ENCODE data around the gene NUP35. TPM values are rescaled to one million over a fixed set of nuclear protein-coding genes. Genes with fewer than 3 reads are reported as not detected.
A peak's percentile ranks its signal among the peaks of the same experiment; 100 is the strongest.
"Not testable (repeated sequence)": the region's sequence is repeated elsewhere in the genome, so short reads cannot be mapped to it uniquely, and the experiment has no call there.

The NUP35 gene
- total RNA-seq, 1 donor from 2014 or later = 14.2 TPM

DNA sequence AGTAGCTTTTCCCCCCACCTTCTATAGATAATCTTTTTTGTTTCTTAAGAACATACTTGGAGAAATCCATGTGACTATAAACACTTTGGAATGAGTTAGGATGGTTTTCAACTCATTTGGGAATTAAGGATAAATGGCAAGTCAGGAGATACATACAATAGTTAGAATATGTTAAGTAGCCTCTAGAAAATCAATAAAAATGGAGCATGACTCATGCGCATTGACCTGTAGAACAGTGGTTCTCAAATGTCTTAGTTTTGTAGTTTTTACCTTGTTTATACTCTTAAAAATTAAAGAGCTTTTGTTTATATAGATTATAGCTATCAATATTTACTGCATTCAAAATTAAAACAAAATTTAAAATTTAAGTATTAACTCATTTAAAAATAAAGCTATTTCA lies 24.7 kb downstream of the NUP35 start:
- ATAC-seq = no peak

DNA sequence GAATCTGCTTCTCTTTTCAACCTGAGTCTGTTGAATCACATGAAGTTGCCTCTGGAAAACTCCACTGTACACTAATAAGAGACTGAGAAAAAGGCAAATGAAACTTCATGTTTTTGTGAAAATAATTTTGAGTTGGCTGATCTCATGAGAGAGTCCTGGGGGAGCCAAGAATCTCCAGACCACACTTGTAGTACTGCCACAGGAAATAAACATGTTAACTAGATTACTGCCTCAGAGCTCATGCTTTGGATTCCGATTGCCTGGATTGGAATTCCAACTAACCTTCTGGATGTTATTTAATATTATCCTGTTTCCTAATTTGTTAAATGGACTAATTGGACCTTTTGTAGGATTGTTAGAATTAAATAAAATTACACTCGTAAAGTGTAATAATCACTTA lies 25.2 kb downstream of the NUP35 start:
- ATAC-seq = no peak

DNA sequence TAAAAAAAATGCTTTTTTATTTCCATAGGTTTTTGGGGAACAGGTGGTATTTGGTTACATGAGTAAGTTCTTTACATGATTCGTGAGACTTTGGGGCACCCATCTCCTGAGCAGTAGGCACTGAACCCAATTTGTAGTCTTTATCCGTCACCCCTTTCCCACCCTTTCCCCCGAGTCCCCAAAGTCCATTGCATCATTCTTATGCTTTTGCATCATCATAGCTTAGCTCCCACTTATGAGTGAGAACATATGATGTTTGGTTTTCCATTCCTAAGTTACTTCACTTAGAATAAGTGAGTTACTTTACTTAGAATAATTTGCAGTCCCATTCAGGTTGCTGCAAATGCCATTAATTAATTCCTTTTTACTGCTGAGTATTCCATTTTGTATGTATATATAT lies 28.0 kb downstream of the NUP35 start:
- not testable (repeated sequence) for ATAC-seq

DNA sequence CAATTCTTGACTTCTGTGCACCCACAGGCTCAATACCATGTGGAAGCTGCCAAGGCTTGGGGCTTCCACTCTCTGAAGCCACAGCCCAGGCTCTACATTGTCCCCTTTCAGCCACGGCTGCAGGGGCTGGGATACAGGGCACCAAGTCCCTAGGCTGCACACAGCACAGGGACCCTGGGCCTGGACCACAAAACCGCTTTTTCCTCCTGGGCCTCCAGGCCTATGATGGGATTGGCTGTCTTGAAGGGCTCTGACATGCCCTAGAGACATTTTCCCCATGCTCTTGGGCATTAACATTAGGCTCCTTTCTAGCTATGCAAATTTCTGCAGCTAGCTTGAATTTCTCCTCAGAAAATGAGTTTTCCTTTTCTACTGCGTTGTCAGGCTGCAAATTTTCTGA lies 29.7 kb downstream of the NUP35 start:
- ATAC-seq = no peak

DNA sequence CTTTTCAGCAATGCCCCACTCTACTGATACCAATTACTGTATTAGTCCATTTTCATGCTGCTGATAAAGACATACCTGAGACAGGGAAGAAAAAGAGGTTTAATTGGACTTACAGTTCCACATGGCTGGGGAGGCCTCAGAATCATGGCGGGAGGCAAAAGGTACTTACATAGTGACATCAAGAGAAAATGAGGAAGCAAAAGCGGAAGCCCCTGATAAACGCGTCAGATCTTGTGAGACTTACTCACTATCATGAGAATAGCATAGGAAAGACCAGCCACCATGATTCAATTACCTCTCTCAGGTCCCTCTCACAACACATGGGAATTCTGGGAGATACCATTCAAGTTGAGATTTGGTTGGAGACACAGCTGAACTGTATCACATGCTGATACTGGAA lies 30.5 kb downstream of the NUP35 start:
- not testable (repeated sequence) for ATAC-seq

DNA sequence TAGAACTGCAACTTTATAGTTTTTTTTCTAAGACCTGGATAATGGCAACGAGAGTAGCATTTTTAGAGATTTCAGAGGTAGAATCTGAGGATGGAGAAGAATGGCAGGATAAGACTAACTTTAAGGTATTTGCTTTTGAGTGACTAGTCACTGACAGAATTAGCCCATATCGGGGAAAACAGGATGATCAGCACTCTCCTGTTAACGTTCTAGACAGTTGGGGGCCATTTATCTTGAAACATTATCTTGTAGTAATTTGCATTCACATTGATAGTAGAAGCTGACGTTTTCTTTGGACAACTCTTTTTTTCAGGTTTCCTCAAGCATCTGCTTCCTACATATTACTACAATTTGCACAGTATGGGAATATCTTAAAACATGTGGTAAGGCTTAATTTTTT lies 32.9 kb downstream of the NUP35 start:
- no peak for ATAC-seq

DNA sequence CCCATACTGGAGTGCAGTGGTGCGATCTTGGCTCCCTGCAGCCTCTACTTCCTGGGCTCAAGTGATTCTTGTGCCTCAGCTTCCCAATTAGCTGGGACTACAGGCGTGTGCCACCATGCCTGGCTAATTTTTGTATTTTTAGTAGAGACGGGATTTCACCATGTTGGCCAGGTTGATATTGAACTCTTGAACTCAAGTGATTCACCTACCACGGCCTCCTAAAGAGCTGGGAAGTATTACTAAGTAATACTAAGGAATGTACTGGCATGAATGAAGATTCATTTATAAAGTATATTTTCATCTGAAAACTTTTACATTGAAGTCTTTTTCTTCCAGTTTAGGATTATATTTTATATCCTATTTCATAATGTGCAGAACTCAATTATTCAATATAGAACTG lies 38.1 kb downstream of the NUP35 start:
- ATAC-seq = no peak

DNA sequence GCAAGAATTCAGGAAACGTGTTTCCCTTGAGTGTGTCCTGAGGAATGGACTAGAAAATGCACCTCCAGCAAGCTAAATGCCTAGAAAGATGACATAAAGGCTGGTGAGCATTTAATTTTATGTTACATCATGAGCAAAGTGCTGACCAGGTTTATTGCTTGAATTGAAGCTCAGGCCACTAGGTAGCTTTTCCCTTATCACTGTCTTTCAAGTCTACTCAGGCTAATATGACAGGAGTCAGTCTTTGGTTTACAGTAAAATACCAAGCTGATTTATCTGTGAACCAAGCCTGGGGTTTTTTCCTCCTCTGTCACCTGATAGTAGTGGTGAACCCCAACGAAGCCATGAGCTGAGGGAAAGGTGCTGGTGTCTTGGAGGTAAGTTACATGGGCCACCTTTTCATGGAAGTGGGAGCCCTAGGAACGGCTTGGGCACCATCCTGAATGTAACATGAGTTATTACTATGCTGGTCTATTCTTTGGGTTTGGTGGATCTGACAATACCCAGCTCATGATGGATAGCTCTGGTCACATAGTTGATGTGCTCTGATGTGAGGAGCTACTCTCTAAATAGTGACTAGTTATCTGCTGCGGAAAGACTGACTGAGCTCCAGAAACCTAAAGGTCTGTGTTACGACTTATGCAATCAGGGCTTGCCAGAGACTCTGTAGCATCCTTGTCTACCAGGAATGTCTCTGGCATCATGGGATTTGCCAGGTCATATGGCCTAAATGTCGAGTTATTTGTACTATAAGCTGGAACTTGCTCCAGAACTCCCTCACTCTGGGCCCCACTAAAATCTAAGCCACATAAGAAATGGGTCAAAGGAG lies 39.8 kb downstream of the NUP35 start:
- no peak for ATAC-seq

DNA sequence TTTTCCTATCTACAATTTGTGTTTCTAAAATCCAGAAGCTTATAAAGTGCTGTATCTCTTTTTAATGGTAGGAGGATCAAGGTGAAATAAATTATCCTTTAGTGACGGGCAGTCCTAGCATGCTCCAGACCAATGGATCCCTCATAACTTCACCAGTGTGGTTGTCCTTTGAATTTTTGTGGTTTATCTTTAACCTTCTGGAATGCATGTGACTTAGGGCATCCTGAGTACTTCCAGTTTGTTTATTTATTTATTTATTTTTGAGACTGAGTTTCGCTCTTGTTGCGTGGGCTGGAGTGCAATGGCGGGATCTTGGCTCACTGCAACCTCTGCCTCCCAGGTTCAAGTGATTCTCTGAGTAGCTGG lies 40.4 kb downstream of the NUP35 start:
- no peak for ATAC-seq

DNA sequence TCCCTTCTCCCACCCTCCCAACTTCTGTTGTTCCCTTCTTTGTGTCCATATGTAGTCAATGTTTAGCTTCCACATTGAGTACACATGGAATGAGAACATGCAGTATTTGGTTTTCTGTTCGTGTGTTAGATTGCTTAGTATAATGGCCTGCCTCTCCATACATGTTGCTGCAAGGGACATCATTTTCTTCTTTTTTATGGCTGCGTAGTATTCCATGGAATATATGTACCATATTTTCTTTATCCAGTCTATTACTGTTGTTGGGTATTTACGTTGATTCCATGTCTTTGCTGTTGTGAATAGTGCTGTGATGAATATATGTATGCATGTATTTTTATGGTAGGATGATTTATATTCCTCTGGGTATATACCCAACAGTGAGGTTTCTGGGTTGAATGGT lies 42.0 kb downstream of the NUP35 start:
- ATAC-seq = no peak

DNA sequence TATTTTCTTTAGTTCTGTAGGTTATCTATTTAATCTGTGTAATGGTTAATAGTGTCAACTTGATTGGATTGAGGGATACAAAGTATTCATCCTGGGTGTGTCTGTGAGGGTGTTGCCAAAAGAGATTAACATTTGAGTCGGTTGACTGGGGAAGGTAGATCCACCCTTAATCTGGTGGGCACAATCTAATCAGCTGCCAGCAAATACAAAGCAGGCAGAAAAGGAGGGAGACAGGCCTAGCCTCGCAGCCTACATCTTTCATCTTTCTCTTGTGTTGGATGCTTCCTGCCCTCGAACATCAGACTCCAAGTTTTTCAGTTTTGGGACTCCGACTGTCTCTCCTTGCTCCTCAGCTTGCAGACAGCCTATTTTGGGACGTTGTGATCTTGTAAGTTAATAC lies 42.7 kb downstream of the NUP35 start:
- ATAC-seq = not testable (repeated sequence)

DNA sequence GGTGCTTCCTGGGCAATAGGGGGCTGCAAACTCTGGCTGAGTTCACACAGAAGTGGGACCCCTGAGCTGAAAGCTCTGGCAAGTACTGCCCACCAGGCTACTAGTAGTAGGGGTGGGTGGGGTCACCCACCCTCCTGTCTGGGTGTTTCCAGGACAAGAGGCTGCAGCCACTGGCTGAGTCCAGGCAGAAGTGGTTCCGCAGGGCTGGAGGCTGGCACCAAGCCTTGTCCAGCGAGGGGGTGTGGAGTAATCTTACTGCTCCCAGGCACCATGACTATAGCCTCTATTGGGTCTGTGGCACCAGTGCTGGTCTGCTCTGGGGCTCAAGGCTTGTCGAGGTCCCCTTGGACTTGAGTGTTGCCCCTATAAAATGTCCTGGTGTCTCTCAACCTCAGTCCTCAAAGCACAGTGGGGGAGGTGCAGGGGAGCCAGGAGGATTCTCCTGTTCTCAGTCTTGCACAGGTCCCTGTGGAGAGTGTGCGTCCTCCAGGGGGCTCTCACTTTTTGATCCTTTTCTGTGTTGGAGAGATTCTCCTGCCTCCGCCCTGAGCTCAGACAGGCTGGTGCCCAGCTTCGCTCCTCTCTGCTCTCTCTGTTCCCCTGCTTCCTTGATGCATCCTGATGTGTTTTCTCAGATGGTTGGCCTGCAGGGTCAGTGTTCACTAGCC lies 48.1 kb downstream of the NUP35 start:
- peak; percentile 17 for ATAC-seq

DNA sequence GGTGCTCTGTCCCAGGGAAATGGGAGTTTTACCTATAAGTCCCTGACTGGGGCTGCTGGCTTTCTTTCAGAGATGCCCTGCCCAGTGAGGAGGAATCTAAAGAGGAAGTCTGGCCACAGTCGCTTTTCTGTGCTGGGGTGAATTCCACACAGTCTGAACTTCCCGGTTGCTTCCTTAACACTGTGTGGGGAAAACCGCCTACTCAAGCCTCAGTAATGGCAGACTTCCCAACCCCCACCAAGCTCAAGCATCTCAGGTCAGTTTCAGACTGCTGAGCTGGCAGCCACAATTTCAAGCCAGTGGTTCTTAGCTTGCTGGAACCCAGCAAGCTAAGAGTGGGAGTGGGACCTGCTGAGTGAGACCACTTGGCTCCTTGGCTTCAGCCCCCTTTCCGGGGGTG lies 54.9 kb downstream of the NUP35 start:
- ATAC-seq = no peak

DNA sequence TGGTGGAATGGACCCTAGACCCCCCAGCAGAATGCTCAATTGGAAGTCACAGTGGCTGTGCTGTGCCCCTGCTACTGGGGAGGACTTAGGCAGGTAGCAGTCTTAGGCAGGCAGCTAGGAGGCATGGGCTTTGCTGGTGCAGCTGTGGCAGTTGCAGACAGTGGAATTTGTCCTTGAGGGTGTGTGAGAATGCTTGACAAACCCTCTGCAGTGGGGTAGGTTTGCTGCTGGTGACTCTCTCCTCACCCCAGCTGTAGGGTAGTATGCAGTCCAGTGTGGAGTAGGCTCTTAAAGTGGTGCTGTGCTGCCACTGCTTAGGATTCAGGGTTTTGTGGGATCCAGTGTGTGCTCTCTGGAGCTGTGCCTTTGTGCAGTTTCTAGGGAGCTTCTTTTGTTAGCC lies 61.3 kb downstream of the NUP35 start:
- ATAC-seq = no peak

DNA sequence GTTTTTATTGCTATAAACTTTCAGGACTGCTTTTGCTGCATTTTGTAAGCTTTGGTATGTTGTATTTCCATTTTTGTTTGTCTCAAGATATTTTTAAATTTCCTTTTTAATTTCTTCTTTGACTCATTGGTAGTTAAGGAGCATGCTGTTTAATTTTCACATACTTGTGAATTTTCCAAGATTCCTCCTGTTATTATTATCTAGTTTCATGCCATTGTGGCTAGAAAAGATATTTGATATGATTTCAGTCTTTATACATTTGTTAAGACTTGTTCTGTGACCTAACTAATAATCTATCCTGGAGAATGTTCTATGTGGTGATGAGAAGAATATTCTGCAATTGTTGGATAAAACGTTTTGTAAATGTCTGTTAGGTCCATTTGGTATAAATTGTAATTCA lies 62.1 kb downstream of the NUP35 start:
- ATAC-seq = no peak

DNA sequence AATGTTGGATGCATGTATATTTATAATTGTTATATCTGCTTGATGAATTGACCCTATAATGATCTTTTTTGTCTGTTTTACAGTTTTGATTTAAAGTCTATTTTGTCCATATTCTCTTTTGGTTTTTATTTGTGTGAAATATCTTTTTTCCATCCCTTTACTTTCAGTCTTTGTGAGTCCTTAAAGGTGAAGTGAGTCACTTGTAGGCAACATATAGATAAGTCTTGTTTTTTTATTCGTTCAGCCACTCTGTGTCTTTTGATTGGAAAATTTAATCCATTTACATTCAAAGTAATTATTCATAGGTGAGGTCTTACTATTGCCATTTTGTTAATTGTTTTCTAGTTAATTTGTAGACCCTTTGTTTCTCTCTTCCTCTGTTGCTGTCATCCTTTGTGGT lies 62.5 kb downstream of the NUP35 start:
- no peak for ATAC-seq

DNA sequence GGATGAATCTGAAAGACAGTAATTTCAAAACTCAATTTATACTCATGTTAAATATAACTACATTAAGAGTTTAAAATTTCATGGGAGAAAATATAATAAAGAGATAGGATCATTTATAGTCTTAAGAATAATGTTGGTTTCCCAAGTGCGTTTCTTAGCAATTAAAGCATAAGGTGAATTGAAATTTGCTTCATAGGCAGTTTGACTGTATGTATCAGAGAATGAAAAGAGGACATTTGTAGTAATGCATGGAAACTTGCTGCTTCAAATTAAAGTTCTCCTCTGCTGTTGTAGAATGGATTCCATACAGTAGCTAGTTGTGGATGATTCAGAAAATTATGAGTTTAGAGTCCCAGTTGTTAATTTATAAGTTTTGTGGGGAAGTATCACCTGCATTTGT lies 68.1 kb downstream of the NUP35 start:
- no peak for ATAC-seq

DNA sequence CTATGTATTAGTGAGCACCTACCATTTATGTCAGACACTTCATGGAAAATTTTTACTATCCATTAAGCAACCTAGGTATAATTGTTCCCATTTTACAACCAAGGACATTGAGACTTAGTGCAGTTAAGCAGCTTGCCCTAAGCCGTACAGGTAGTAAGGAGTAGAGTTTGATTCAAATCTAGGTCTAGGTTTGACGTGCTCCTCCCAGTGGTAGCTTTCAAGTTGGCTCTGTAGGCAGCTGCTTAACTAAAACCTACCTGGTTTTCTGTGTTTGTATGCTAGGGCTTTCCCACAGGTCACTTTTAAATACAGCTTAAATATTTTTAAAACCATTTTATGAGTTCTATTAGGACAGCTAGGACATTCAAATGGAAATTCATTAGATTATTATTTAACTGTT lies 69.7 kb downstream of the NUP35 start:
- no peak for ATAC-seq

DNA sequence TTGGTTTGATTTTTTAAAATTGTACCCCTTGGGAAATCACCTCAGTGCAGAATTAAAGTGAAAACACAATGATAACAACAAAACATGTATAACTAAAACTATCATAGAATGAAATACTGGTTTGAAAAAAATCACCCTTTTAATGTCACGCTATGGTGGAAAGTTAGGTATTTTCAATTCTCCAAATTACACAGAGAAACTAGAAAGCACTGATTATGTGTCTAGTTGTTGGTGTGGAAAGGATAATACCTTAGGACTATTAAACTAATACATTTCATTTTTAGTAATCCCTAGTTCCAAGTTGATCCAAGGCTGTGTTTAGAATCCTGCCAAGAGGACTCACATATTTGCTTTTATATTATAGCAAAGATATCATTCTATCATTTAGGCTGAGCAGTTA lies 71.2 kb downstream of the NUP35 start:
- no peak for ATAC-seq

DNA sequence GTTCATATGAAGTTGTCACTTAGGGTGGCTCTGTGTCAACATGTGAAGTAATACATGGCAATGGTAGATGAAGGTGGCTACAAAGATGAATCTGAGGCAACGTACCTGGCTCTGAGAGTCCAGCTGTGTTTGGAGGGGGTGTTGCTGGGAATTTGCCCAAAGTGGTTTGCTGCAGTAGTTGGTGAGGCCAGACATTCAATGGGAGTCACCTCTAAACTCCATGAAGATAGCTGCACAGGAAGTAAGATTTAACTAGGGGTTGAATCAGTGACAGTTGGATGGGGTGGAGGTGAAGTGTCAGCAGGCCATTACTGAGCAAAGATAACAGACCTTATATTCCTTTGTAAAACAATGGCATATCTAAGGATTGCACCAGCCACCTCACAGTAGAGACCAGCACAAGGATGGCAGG lies 71.8 kb downstream of the NUP35 start:
- no peak for ATAC-seq

DNA sequence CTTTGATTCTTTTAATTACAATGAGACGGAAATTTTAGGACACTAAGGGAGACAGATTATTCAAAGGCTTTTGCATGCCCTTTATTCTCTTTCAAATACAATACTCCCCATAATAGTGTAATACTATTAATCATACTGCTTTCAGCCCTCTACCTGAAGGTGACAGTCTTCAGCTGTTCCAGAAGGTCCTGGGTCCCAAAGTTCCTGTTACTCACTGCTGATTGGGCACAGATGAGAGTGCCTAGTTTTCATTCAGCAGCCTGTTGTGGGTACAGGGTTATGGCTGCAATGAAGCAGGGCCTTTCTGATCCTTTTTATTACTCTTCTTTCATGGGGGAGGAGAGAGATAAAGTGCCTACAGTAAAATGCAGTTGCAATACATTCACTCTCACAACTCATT lies 80.2 kb downstream of the NUP35 start:
- ATAC-seq = no peak

DNA sequence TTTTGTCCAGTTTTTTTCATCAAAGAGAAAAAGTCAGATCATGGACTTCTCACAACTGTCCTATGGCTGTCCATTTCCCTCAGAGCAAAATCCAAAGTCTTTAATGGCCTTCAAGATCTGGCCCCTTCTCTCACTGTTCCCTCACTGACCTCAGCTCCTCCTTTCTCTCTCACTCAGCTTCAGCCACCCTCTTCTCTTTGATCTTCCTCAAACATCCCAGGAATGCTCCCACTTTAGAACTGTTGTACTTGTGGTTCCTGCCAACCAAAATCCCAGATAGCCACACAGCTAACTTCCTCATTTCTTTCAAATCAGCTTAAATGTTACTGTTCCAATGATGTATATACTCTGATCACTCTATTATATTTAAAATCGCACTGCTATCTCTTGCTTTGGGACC lies 82.9 kb downstream of the NUP35 start:
- no peak for ATAC-seq

DNA sequence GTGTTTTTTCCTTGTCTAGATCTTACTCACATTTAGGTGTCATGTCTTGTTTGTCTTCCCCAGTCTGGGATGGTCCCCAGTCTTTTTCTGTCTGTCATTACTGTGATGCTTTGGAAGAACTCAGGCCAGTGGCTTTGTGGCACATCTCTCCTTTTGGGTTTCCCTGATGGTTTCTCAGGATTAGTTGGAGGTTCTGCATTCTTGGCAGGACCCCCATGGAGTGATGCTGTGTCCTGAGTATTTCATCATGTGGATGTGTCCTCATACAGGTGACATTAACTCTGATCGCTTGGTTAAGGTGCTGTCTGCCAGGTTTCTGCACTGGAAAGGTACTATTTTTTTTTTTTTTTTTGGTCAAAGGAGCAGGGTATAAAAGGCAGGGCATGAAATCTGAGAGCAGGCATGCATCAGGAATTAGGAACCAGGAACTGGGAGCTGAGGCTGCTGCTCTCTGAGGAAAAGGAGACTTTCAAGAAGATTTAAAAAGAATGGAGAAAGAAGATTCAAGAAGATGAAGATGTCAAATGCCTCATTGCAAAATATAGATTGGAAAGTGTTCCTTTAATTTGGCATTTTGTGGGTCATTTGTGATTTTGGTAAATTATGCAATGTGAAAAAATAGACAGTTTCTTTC lies 85.3 kb downstream of the NUP35 start:
- no peak for ATAC-seq
